GM06990 (cell line): ENCODE measurements around the gene CTCFL.

Source experiments
- DNase-seq: peaks from one replicate; pipeline ENCODE4 v3.0.0-alpha.2; 2011; ENCODE audit not compliant: insufficient read length; ENCODE audit errors: extremely low read depth
- H3K27me3 ChIP-seq: replicated peaks from 2 replicates; pipeline ENCODE4 v1.6.0; 2011; ENCODE audit warnings: low read length; ENCODE audit not compliant: control insufficient read depth, insufficient read depth
- H3K36me3 ChIP-seq: 2 replicates; pipeline ENCODE4 v1.5.1; 2011; ENCODE audit warnings: low read length; ENCODE audit not compliant: control insufficient read depth, insufficient read depth
- H3K4me3 ChIP-seq: replicated peaks from 2 replicates; pipeline ENCODE4 v1.5.1; 2011; ENCODE audit warnings: low read depth, mild to moderate bottlenecking, control low read depth, low read length
- TF ChIP-seq, protein P1 (sequence below): IDR thresholded peaks from 2 replicates; pipeline ENCODE4 v1.5.1; 2011; ENCODE audit warnings: low read length, control low read depth, mild to moderate bottlenecking, inconsistent platforms; ENCODE audit not compliant: insufficient read depth, poor library complexity, severe bottlenecking

Gene CTCFL

DNA sequence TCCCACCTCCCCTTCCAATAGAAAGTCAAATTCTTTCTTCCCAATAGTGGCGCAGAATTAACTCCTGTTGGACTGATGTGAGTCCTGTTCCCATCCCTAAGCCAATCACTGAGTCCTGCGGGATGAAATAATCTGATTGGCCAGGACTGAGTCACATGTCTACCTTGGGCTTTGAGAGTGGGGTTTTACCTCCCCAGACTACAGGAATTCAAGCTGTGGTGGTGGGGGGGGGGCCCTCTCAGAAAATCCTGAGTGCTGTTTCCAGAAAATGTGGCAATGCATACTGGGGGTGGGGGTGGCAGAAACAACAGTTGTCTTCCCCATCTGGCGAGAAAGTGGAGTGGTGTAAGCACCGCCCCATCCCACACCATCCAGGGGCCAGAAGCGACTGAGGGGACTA, 65.7 kb downstream of the CTCFL start:
- TF ChIP-seq, protein P1, sequence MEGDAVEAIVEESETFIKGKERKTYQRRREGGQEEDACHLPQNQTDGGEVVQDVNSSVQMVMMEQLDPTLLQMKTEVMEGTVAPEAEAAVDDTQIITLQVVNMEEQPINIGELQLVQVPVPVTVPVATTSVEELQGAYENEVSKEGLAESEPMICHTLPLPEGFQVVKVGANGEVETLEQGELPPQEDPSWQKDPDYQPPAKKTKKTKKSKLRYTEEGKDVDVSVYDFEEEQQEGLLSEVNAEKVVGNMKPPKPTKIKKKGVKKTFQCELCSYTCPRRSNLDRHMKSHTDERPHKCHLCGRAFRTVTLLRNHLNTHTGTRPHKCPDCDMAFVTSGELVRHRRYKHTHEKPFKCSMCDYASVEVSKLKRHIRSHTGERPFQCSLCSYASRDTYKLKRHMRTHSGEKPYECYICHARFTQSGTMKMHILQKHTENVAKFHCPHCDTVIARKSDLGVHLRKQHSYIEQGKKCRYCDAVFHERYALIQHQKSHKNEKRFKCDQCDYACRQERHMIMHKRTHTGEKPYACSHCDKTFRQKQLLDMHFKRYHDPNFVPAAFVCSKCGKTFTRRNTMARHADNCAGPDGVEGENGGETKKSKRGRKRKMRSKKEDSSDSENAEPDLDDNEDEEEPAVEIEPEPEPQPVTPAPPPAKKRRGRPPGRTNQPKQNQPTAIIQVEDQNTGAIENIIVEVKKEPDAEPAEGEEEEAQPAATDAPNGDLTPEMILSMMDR = no peak
- DNase-seq = no peak
- H3K4me3 ChIP-seq = no peak overlapping the region
- H3K36me3 ChIP-seq = no peaks in the 10 kb centered on the region
- H3K27me3 ChIP-seq = no peaks in the 10 kb centered on the region

DNA sequence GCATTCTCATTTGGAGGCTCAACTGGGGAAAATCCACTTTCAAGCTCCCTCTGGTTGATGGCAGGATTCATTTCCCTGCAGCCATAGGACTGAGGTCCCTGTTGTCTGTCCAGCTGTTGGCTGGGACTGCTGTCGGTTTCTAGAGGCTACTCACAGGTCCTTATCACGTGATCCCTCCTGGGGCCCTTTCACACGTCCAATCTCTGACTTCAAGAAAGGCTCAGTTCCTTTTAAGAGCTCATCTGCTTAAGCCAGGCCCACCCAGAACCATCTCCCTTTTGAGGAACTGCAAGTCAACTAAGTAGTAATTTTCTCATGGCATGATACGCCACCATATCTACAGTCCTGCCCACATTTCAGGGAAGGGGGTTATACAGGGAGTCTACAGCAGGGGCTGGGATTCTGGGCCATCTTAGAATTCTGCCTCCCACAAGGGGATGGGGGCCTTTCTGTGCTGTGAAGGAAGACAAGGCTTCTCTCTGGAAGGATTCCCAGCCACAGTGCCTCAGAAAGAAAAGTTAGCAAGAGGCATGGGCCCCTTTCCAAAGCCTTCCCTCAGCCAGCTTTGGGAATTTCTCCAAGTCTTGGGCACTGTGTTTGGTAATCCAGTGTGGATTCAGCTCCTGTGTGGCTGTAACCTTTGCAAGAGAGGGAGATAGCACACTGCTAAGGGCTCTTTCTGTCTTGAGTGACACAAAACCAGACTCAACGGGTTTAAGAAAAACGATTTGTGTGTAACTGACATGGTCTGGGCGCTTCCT, 66.4 kb downstream of the CTCFL start:
- H3K36me3 ChIP-seq = no peaks in the 10 kb centered on the region
- H3K27me3 ChIP-seq = no peaks in the 10 kb centered on the region
- TF ChIP-seq, protein P1 = no peak
- H3K4me3 ChIP-seq = no peak overlapping the region
- DNase-seq = no peak

DNA sequence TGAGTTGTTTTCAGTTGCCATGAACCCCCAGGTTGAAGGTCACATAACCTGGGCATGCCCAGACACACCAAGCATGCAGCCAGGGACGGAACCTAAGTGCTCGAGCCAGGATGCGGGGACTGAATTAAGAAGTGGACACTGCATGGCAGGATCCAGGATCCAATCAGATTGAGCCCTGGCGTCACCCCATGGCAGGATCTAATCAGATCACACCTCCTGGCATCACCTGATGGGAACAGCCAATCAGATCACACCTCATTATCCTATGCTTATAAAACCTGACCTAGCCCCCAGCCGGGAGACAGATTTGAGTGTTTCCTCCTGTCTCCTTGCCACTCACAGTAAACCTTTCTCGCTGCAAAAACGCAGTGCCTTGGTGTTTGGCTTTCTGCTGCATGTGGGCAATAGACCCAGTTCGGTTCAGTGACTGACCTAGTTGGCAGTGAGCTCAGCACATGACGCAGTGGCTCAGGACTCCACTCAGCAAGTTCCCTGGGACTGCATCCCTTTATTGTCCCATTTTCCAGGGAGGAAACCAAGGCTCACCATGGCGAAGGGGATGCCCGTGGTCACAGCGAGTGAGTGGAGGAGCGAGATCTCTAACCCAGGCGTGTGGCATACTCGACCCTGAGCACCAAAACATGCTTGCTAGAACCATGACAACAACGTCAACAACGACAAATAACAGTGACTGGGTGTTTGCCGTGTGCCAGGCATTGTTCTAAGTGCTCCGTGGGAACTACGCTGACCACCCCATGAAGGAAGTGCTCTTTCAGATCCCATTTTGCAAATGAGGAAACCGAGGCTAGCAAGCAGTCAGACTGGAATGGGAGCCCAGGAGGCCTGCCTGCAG, 67.5 kb downstream of the CTCFL start:
- Histone ChIP-seq H3K36me3 (no peaks in the 10 kb centered on the region), H3K4me3 (no peak overlapping the region), H3K27me3 (no peaks in the 10 kb centered on the region)
- DNase-seq = no peak
- TF ChIP-seq, protein P1 = no peak

DNA sequence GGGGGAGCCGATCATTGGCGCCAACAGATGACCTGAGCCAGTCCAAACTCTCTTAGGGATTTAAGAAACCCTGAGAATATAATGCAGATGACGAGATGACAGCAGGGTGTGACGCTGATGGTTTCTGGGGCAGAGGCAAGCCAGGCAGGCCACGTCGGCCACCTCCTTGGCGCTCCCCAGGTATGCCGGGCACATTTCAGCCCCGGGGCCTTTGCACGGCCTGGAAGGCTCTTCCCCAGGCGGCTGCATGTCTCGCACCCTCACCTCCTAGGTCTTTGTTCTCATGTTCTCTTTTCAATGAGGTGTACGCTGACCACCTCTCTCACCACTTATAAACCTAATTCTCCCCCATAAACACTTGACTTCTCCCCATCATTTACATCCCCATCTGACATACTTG, 68.8 kb downstream of the CTCFL start:
- Histone ChIP-seq H3K36me3 (no peaks in the 10 kb centered on the region), H3K4me3 (no peak overlapping the region), H3K27me3 (no peaks in the 10 kb centered on the region)
- TF ChIP-seq, protein P1 = no peak
- no peak for DNase-seq

DNA sequence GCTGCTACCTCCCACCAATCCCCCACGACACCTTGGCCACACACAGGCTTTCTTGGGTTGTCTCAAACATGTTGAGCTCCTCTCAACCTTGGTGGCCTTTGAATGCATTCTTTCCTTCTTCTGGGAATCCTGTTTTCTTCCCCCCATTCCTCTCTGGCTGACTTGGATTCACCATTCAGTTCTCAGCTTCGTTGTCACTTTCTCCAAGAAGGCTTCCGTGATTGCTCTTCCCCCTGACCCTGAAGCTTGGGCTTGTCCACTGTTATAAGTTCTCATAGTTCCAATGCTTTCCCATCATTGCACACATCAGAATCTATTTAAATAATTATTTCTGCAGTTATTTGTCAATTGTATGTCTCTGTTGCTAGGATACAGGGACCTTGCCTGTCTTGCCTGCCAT, 69.6 kb downstream of the CTCFL start:
- Histone ChIP-seq H3K36me3 (no peaks in the 10 kb centered on the region), H3K4me3 (no peak overlapping the region), H3K27me3 (no peaks in the 10 kb centered on the region)
- DNase-seq = no peak
- TF ChIP-seq, protein P1 = no peak
